ENCODE measurements around the gene STK32B.
"Not testable (repeated sequence)": the region's sequence is repeated elsewhere in the genome, so short reads cannot be mapped to it uniquely, and the experiment has no call there.

Gene STK32B

GRCh38 chr4:5423670-5424069, 372.4 kb downstream of the STK32B start:
- TF ChIP-seq, protein P1, sequence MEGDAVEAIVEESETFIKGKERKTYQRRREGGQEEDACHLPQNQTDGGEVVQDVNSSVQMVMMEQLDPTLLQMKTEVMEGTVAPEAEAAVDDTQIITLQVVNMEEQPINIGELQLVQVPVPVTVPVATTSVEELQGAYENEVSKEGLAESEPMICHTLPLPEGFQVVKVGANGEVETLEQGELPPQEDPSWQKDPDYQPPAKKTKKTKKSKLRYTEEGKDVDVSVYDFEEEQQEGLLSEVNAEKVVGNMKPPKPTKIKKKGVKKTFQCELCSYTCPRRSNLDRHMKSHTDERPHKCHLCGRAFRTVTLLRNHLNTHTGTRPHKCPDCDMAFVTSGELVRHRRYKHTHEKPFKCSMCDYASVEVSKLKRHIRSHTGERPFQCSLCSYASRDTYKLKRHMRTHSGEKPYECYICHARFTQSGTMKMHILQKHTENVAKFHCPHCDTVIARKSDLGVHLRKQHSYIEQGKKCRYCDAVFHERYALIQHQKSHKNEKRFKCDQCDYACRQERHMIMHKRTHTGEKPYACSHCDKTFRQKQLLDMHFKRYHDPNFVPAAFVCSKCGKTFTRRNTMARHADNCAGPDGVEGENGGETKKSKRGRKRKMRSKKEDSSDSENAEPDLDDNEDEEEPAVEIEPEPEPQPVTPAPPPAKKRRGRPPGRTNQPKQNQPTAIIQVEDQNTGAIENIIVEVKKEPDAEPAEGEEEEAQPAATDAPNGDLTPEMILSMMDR (conservative IDR thresholded peaks at IDR 0.05; ENCODE audit: control insufficient read depth, insufficient read depth, low read depth, low read length): no peak
- no peak for DNase-seq (ENCODE audit: low read depth)
- no peak overlapping the region for H3K4me3 ChIP-seq (ENCODE audit: control insufficient read depth, low read depth, low read length)

DNA sequence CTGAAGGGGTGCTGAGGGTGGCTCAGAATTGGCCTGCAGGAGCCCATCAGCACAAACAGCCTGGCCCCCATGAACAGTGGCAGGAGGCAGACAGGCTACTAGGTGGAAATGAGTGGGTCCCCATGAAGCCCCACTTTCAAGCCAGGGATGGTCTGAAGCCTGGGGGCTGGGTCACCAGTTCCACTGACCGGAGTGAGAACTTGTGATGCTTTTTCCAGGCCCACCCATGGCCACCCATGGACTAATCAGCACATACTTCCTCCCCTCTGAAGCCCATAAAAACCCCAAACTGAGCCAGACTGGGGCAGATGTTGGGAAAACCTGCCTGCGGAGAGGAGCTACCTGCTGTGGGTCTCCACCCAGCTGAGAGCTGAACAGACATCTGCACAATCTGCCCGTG, 372.9 kb downstream of the STK32B start:
- TF ChIP-seq, protein P1 (conservative IDR thresholded peaks at IDR 0.05; ENCODE audit: control insufficient read depth, insufficient read depth, low read depth, low read length): no peak
- no peak for DNase-seq (ENCODE audit: low read depth)
- no peak overlapping the region for H3K4me3 ChIP-seq (ENCODE audit: control insufficient read depth, low read depth, low read length)

DNA sequence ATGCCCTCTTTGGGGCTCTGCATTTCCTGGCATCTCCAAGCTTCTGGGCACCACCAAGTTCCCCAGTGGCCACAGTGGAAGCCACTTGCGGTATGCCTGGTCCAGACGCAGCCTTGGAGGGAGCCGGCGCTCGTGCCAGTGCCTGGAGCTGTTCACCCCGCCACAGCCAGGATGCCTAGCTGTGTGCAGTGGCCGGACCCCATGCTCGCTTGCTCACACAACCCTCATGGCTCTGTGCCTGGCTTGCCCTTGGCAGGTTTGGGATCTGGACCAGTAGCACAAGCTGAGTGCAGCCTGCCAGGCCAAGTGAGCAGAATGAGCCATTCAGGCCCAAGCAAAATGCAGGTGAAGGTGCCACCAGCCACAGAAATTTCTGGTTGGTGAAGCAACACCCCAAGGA, 373.6 kb downstream of the STK32B start:
- no peak overlapping the region for H3K4me3 ChIP-seq (ENCODE audit: control insufficient read depth, low read depth, low read length)
- TF ChIP-seq, protein P1 (conservative IDR thresholded peaks at IDR 0.05; ENCODE audit: control insufficient read depth, insufficient read depth, low read depth, low read length): no peak
- no peak for DNase-seq (ENCODE audit: low read depth)

DNA sequence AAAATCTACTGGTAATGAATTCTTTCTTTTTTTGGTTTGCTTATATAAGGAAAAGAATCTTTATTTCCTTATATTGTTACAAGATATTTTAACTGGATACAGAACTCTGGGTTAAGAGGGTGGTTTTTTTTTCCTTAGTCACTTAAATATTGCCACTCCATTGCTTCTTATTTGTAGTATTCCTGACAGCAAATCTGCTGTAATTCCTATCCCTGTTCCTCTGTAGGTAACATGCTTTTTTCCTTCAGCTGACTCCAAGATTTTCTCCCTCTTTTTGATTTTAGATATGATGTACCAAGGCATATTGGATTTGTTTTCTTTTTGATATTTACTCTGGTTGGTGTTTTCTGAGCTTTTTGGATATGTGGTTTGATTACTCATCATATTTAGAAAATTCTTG, 378.5 kb downstream of the STK32B start:
- TF ChIP-seq, protein P1 (conservative IDR thresholded peaks at IDR 0.05; ENCODE audit: control insufficient read depth, insufficient read depth, low read depth, low read length): no peak
- DNase-seq (ENCODE audit: low read depth): no peak

DNA sequence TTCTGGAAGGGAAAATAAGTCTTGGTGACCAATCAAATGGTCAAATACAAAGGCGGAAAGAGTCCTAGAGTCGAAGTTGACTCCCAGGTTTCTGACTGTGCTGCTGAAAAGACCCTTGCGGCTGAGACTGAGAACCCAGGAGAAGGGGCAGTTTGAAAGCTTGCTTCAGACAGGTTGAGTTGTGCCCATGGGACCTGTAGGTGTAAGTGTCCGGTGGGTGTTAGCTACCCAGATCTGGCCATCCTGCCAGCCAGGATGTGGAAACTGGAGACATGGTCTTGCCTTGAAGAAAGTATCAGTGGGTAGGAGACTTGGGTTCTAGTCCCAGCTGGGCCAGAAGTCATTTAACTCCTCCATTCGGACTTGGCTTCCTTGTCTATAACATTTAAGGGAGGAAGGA, 381.9 kb downstream of the STK32B start:
- no peak for DNase-seq (ENCODE audit: low read depth)
- TF ChIP-seq, protein P1 (conservative IDR thresholded peaks at IDR 0.05; ENCODE audit: control insufficient read depth, insufficient read depth, low read depth, low read length): no peak

More for the DNA sequence above, 378.5 kb downstream of the STK32B start:
- no peak overlapping the region for H3K4me3 ChIP-seq (ENCODE audit: control insufficient read depth, low read depth, low read length)

GRCh38 chr4:5435201-5435600, 383.9 kb downstream of the STK32B start:
- no peak overlapping the region for H3K4me3 ChIP-seq (ENCODE audit: control insufficient read depth, low read depth, low read length)
- DNase-seq (ENCODE audit: low read depth): no peak
- TF ChIP-seq, protein P1 (conservative IDR thresholded peaks at IDR 0.05; ENCODE audit: control insufficient read depth, insufficient read depth, low read depth, low read length): no peak

More for the DNA sequence above, 381.9 kb downstream of the STK32B start:
- no peak overlapping the region for H3K4me3 ChIP-seq (ENCODE audit: control insufficient read depth, low read depth, low read length)

- TF ChIP-seq, protein P1 (conservative IDR thresholded peaks at IDR 0.05; ENCODE audit: control insufficient read depth, insufficient read depth, low read depth, low read length): no peak
- no peak overlapping the region for H3K4me3 ChIP-seq (ENCODE audit: control insufficient read depth, low read depth, low read length)
- DNase-seq (ENCODE audit: low read depth): no peak
These were observed 384.5 kb downstream of the STK32B start for GRCh38 chr4:5435823-5436222.

GRCh38 chr4:5443976-5444802, 392.9 kb downstream of the STK32B start:
- H3K4me3 ChIP-seq (ENCODE audit: control insufficient read depth, low read depth, low read length); DNase-seq (ENCODE audit: low read depth): not testable (repeated sequence)

Data from fibroblast of mammary gland (primary cell).